Cardiac fibroblast (primary cell): Measurements from ENCODE around the gene MORN1.

Experiments used
- DNase-seq, 2 donors: peaks; one replicate each; pipeline versions ENCODE4 v3.0.0 to v3.0.0-alpha.2; 2010; ENCODE audit warnings: low read depth in 2 of 2
- H3K4me3 ChIP-seq, 2 donors: replicated peaks in 1 of 2; 1 replicate in 1 of 2; 2 replicates in 1 of 2; pipeline ENCODE4 v1.5.1; 2011; ENCODE audit warnings: low read depth in 2 of 2, low read length in 2 of 2, mild to moderate bottlenecking in 2 of 2, moderate library complexity in 1 of 2
- TF ChIP-seq, protein P1 (sequence below): IDR thresholded peaks from one replicate; pipeline ENCODE4 v1.5.1; 2011; ENCODE audit warnings: low read depth, mild to moderate bottlenecking, low read length, inconsistent platforms

MORN1 gene

DNA sequence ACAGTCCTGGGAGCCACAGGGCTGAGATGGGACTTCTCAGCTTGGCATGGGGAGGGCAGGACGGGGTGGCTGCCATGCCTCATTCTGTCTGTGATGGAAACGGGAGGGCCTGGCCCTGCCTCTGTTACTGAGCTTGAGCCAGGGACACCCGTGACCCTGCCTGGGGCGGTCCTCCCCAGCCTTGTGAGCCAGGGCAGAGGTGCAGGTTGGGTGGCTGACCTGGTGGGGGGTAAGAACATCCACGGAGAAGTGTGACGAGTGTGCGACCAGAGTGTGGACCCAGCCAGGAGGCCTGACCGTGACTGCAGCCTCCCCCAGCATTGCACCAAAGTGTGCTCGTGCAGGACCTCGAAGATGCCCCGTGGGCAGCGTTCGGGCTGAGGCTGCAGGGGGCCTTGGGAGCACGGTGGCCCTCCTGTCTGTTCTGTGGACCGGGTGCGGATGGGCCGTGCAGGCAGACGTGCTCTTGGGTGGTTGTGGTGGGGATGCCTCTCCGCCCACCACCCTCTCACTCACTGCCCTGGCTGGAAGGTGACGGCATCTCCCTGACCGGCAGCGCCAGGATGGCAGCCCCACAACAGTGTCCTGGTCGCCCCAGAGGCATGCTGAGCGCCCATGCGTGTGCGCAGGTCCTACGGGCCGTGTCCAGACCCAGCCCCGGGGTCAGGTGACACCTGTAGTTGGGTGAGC, 117.8 kb downstream of the MORN1 start:
- no peak overlapping the region for H3K4me3 ChIP-seq
- no peak for DNase-seq
- TF ChIP-seq, protein P1, sequence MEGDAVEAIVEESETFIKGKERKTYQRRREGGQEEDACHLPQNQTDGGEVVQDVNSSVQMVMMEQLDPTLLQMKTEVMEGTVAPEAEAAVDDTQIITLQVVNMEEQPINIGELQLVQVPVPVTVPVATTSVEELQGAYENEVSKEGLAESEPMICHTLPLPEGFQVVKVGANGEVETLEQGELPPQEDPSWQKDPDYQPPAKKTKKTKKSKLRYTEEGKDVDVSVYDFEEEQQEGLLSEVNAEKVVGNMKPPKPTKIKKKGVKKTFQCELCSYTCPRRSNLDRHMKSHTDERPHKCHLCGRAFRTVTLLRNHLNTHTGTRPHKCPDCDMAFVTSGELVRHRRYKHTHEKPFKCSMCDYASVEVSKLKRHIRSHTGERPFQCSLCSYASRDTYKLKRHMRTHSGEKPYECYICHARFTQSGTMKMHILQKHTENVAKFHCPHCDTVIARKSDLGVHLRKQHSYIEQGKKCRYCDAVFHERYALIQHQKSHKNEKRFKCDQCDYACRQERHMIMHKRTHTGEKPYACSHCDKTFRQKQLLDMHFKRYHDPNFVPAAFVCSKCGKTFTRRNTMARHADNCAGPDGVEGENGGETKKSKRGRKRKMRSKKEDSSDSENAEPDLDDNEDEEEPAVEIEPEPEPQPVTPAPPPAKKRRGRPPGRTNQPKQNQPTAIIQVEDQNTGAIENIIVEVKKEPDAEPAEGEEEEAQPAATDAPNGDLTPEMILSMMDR = no peak

DNA sequence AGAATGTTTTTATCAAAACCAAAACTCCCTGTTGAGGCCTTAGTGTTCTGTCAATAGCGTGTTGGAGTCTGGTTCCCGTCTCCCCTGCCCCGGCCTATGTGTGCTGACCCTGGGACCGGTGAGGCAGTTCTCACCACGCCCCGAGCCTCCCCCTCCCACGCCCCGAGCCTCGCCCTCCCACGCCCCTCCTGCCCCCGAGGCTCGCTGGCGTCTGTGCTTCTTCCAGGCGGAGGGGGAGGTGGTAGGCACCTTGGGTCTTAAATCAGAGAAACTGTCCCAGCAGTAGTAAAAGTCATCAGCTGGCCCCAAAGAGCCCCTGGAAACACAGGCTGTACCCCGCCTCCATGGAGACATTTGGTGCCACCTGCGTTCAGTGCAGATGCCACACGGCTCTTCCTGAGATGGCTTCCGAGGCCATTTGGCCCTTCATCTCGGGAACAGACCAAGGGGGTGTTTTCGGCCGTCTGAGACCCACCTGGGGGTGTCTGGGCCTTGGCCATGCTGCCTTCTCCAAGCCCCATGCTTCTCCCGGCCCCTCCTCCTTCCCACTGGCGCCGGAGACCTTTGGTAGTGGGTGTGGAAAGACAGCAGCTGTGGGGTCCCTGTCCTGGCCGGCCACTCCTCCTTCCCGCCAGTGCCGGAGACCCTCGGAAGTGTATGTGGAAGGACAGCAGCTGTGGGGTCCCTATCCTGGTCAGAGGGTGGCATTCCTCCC, 118.5 kb downstream of the MORN1 start:
- no peak for DNase-seq
- TF ChIP-seq, protein P1 = no peak
- H3K4me3 ChIP-seq = no peak overlapping the region

DNA sequence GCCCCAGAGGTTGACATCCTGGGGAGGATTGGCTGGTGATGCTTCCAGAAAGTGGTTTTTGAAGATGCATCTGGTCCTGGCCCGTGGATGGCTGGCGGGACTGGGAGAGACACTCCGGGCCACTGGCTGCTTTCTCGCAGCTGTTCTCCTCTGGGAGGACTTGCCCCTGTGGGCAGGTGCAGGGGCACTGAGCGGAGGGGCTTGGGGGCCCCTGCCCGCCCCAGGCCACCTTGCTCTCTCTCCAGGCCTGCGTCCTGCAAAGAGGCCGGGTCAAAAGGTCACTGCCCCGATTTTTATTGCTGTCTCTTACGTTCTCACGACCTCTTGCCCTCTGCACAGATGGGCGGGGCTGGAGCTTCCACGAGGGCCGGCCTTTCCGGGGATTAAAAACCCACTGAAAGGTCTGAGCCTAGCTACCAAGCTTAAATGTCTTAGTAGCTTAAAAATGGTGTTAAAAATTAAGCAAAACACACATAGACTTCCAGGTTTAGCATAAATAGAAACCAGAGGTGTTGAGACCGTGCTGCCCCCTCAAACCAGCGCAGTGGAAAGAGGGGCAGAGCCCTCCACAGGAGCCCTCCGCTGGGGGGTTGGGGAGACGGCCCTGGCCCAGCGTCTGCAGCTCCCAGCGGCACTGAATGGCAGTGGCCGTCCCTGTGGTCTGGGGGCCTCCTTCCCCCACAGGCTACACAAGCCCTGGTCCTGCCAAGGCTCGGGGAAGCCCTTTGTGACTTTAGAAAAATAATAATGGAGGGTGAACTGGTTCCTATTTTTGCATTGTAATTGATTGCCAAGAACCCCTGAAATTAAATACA, 119.3 kb downstream of the MORN1 start:
- no peak overlapping the region for H3K4me3 ChIP-seq
- TF ChIP-seq, protein P1 = no peak
- DNase-seq = no peak
